ENCODE results near the gene CROT.

GRCh38 chr7:87416682-87417587 is 71.5 kb downstream of the CROT start:
- TF ChIP-seq, protein P1, sequence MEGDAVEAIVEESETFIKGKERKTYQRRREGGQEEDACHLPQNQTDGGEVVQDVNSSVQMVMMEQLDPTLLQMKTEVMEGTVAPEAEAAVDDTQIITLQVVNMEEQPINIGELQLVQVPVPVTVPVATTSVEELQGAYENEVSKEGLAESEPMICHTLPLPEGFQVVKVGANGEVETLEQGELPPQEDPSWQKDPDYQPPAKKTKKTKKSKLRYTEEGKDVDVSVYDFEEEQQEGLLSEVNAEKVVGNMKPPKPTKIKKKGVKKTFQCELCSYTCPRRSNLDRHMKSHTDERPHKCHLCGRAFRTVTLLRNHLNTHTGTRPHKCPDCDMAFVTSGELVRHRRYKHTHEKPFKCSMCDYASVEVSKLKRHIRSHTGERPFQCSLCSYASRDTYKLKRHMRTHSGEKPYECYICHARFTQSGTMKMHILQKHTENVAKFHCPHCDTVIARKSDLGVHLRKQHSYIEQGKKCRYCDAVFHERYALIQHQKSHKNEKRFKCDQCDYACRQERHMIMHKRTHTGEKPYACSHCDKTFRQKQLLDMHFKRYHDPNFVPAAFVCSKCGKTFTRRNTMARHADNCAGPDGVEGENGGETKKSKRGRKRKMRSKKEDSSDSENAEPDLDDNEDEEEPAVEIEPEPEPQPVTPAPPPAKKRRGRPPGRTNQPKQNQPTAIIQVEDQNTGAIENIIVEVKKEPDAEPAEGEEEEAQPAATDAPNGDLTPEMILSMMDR (conservative IDR thresholded peaks at IDR 0.05; ENCODE audit: low read length): peak; percentile 85
- TF ChIP-seq EZH2phosphoT487 (IDR thresholded peaks at IDR 0.05; ENCODE audit: borderline replicate concordance): no peak
